ENCODE results near the gene LRP2BP.

DNA sequence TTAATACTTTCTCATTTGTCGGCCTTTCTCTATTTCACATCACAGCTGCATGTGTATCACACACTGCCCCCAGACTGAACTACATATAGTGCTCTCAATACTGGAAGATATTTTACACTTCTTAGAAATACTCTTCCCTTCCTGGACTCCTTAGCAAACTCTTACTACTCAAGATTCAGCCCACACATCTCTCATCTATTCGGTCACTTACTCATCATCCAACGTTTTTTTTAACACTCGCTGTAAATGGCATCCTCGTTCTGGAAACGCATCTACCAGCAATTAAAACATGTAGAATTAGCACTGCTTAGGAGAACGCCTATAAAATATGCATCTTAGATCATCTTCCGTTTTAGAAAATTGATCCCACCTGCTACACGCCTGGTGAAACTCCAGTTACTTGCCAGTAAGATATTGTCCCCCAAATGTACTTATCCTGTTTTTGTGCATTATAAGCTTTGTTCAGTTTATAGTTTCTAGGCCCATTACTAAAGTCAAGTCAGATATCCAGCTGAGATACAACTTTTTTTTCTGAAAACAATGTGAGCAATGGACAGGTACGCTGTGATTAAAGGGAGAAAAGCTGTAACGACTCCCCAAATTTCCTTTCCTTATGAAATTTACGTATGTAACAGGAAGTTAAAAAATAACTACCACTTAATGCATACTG lies 1.0 kb downstream of the LRP2BP start:
- TF ChIP-seq CTCF (conservative IDR thresholded peaks at IDR 0.05) (no peak), ZFX (IDR thresholded peaks at IDR 0.05) (no peak)

All from C4-2B (cell line).